Measurements from ENCODE around the gene C19orf67. TPM values are rescaled to one million over a fixed set of nuclear protein-coding genes. Genes with fewer than 3 reads are reported as not detected.

The C19orf67 gene
- total and polyA plus RNA-seq, 2 of the 13 experiments (the other 11 are each of a cell fraction or from before 2014, with no cell fraction given), result 0.11 to 0.32 TPM

DNA sequence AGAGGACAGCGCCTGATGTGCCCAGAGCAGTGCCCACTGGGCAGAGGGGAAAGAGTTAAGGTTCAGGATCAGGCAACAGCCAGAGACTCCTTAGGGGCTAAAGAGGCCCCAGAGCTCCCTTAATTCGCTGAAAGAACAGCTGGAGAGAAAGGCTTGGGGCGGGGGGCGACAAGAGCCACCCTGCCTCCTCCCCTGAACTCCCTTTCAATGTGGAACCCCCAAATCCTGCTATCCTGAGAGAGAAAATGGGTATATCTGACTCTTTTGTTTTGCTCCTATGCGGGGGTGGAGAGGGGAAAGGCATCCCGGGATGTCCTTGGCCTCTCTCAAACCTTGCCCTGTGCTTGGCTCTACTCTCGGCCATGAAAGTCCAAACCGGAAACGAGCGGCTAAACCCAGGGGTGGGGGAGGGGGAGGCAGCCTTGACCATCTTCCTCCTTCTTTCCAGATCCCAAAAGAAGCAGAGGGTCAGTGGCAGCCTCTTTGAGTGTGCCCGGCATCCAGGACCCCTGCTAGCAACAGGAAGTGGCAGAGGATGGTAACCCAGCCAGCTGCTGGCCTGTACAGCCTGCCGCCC is 27.3 kb upstream of the C19orf67 start (continued):
- TF ChIP-seq YY1 (IDR thresholded peaks at IDR 0.05; ENCODE audit: insufficient read depth, insufficient replicate concordance, low read depth, low read length), result peak; percentile 42
- TF ChIP-seq NFE2L2 (IDR thresholded peaks at IDR 0.05; ENCODE audit: low read length), result no peak
- no peak for TF ChIP-seq ZNF101 (CRISPR knock-in tag; IDR thresholded peaks at IDR 0.05; ENCODE audit: borderline replicate concordance, low read depth)
- TF ChIP-seq BRD4 (CRISPR knock-in tag; IDR thresholded peaks at IDR 0.05), result no peak
- TF ChIP-seq, protein P1, sequence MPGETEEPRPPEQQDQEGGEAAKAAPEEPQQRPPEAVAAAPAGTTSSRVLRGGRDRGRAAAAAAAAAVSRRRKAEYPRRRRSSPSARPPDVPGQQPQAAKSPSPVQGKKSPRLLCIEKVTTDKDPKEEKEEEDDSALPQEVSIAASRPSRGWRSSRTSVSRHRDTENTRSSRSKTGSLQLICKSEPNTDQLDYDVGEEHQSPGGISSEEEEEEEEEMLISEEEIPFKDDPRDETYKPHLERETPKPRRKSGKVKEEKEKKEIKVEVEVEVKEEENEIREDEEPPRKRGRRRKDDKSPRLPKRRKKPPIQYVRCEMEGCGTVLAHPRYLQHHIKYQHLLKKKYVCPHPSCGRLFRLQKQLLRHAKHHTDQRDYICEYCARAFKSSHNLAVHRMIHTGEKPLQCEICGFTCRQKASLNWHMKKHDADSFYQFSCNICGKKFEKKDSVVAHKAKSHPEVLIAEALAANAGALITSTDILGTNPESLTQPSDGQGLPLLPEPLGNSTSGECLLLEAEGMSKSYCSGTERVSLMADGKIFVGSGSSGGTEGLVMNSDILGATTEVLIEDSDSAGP (CRISPR knock-in tag; IDR thresholded peaks at IDR 0.05; ENCODE audit: borderline replicate concordance), result peak; percentile 35; the same call in 1 of the 2 replicates
- TF ChIP-seq, protein P2, sequence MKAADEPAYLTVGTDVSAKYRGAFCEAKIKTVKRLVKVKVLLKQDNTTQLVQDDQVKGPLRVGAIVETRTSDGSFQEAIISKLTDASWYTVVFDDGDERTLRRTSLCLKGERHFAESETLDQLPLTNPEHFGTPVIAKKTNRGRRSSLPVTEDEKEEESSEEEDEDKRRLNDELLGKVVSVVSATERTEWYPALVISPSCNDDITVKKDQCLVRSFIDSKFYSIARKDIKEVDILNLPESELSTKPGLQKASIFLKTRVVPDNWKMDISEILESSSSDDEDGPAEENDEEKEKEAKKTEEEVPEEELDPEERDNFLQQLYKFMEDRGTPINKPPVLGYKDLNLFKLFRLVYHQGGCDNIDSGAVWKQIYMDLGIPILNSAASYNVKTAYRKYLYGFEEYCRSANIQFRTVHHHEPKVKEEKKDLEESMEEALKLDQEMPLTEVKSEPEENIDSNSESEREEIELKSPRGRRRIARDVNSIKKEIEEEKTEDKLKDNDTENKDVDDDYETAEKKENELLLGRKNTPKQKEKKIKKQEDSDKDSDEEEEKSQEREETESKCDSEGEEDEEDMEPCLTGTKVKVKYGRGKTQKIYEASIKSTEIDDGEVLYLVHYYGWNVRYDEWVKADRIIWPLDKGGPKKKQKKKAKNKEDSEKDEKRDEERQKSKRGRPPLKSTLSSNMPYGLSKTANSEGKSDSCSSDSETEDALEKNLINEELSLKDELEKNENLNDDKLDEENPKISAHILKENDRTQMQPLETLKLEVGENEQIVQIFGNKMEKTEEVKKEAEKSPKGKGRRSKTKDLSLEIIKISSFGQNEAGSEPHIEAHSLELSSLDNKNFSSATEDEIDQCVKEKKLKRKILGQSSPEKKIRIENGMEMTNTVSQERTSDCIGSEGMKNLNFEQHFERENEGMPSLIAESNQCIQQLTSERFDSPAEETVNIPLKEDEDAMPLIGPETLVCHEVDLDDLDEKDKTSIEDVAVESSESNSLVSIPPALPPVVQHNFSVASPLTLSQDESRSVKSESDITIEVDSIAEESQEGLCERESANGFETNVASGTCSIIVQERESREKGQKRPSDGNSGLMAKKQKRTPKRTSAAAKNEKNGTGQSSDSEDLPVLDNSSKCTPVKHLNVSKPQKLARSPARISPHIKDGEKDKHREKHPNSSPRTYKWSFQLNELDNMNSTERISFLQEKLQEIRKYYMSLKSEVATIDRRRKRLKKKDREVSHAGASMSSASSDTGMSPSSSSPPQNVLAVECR (CRISPR knock-in tag; IDR thresholded peaks at IDR 0.05; ENCODE audit: borderline replicate concordance), result peak; percentile 31; the same call in 1 of the 2 replicates
- TF ChIP-seq ZFYVE20 (CRISPR knock-in tag; IDR thresholded peaks at IDR 0.05; ENCODE audit: borderline replicate concordance, low read depth), result no peak
- no peak for TF ChIP-seq HINFP (CRISPR knock-in tag; IDR thresholded peaks at IDR 0.05; ENCODE audit: low read depth)
- TF ChIP-seq DR1 (CRISPR knock-in tag; IDR thresholded peaks at IDR 0.05), result no peak
- TF ChIP-seq MZF1 (CRISPR knock-in tag; IDR thresholded peaks at IDR 0.05; ENCODE audit: borderline replicate concordance), result no peak
- no peak for TF ChIP-seq RAD51 (IDR thresholded peaks at IDR 0.05; ENCODE audit: borderline replicate concordance)
- TF ChIP-seq KDM2A (CRISPR knock-in tag; IDR thresholded peaks at IDR 0.05; ENCODE audit: borderline replicate concordance, low read depth), result no peak
- TF ChIP-seq MXI1 (IDR thresholded peaks at IDR 0.05; ENCODE audit: borderline replicate concordance, low read depth, low read length), result no peak
- peak; percentile 53; the same call in 1 of the 2 replicates for TF ChIP-seq ELF1 (CRISPR knock-in tag; IDR thresholded peaks at IDR 0.05)
- TF ChIP-seq ETV6 (CRISPR knock-in tag; conservative IDR thresholded peaks at IDR 0.05), result no peak
- TF ChIP-seq E2F2 (CRISPR knock-in tag; IDR thresholded peaks at IDR 0.05; ENCODE audit: borderline replicate concordance), result no peak
- no peak for TF ChIP-seq ZNF292 (CRISPR knock-in tag; IDR thresholded peaks at IDR 0.05; ENCODE audit: borderline replicate concordance, low read depth)
- 0 out of 2 replicates have a peak, but pooled peaks have one; percentile 11 for TF ChIP-seq GATAD1 (CRISPR knock-in tag; IDR thresholded peaks at IDR 0.05)
- TF ChIP-seq RAD21 (CRISPR knock-in tag; IDR thresholded peaks at IDR 0.05), result no peak
- TF ChIP-seq, protein P3, sequence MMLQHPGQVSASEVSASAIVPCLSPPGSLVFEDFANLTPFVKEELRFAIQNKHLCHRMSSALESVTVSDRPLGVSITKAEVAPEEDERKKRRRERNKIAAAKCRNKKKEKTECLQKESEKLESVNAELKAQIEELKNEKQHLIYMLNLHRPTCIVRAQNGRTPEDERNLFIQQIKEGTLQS (CRISPR knock-in tag; IDR thresholded peaks at IDR 0.05), result no peak
- no peak for TF ChIP-seq CBFB (CRISPR knock-in tag; IDR thresholded peaks at IDR 0.05)
- peak; percentile 56; the same call in 1 of the 2 replicates for TF ChIP-seq PHF21A (CRISPR knock-in tag; IDR thresholded peaks at IDR 0.05)
